IMR-90 (cell line): ENCODE results near the gene CLDN14. TPM values are rescaled to one million over a fixed set of nuclear protein-coding genes. Genes with fewer than 3 reads are reported as not detected.
A peak's percentile ranks its signal among the peaks of the same experiment; 100 is the strongest.

Experiments
- ATAC-seq: fragments of 200-7000 bp; cut with Tn5 transposase; 2 replicates; pipeline ENCODE4 v1.9.1; 2020; ENCODE audit warnings: low read depth, mild to moderate bottlenecking, moderate library complexity
- BruUV-seq: library from RNA; stranded (reverse); fragments of 400-500 nt; replicated peaks from 2 replicates; lab custom pipeline; 2021; lab: Mats Ljungman, UMichigan
- CTCF ChIA-PET: fragments of 300-600 bp; formaldehyde crosslinking; extraction: SDS; loops from one replicate; lab custom pipeline; 2021; ENCODE audit warnings: antibody characterized with exemption; lab: Yijun Ruan, JAX
- POLR2A ChIA-PET: fragments of 300-600 bp; sonication (Branson Sonifier 250); formaldehyde crosslinking; loops from one replicate; lab custom pipeline; 2022; ENCODE audit warnings: antibody characterized with exemption; ENCODE audit not compliant: unreplicated experiment; lab: Charles Lee
- DNase-seq: peaks from one replicate; pipeline ENCODE4 v3.0.0; 2013
- H2AFZ ChIP-seq: replicated peaks from 2 replicates; pipeline ENCODE3; 2013; ENCODE audit warnings: low read length, mild to moderate bottlenecking; ENCODE audit not compliant: poor library complexity
- H2AK5ac ChIP-seq: 2 replicates; pipeline ENCODE4 v1.6.1; 2013; ENCODE audit warnings: low read depth, low read length, inconsistent platforms
- H2AK9ac ChIP-seq: replicated peaks from 2 replicates; pipeline ENCODE3; 2013; ENCODE audit warnings: mild to moderate bottlenecking, low read depth, low read length, moderate library complexity; ENCODE audit not compliant: poor library complexity
- H2BK120ac ChIP-seq: 2 replicates; pipeline ENCODE4 v1.6.1; 2013; ENCODE audit warnings: low read depth, low read length, inconsistent platforms
- H2BK15ac ChIP-seq: 3 replicates; pipeline ENCODE4 v1.6.1; 2013; ENCODE audit warnings: low read depth, low read length, inconsistent platforms
- H2BK20ac ChIP-seq: 2 replicates; pipeline ENCODE4 v1.6.1; 2013; ENCODE audit warnings: low read depth, mild to moderate bottlenecking, inconsistent platforms, low read length, moderate library complexity
- H2BK5ac ChIP-seq: 2 replicates; pipeline ENCODE4 v1.6.1; 2013; ENCODE audit warnings: mild to moderate bottlenecking, low read depth, low read length, inconsistent platforms; ENCODE audit not compliant: poor library complexity, severe bottlenecking
- H3K14ac ChIP-seq: replicated peaks from 2 replicates; pipeline ENCODE4 v1.6.1; 2013; ENCODE audit warnings: low read depth, low read length, inconsistent platforms
- H3K18ac ChIP-seq: 2 replicates; pipeline ENCODE4 v1.6.1; 2013; ENCODE audit warnings: low read depth, low read length, control low read depth
- H3K23ac ChIP-seq: 2 replicates; pipeline ENCODE4 v1.6.1; 2013; ENCODE audit warnings: low read depth, low read length, inconsistent platforms
- H3K27ac ChIP-seq: 2 replicates; pipeline ENCODE4 v1.5.1; 2013; ENCODE audit warnings: mild to moderate bottlenecking, control low read depth, low read length; ENCODE audit not compliant: insufficient read depth
- H3K27me3 ChIP-seq: 2 replicates; pipeline ENCODE4 v1.6.1; 2013; ENCODE audit warnings: low read length; ENCODE audit not compliant: control insufficient read depth, insufficient read depth
- H3K36me3 ChIP-seq: 2 replicates; pipeline ENCODE4 v1.6.1; 2013; ENCODE audit warnings: low read length, mixed read lengths; ENCODE audit not compliant: control insufficient read depth, insufficient read depth
- H3K4ac ChIP-seq: 2 replicates; pipeline ENCODE4 v1.6.1; 2013; ENCODE audit warnings: low read depth, low read length, inconsistent platforms
- H3K4me1 ChIP-seq: 2 replicates; pipeline ENCODE4 v1.6.1; 2013; ENCODE audit warnings: low read length, mixed read lengths; ENCODE audit not compliant: control insufficient read depth, insufficient read depth
- H3K4me2 ChIP-seq: 2 replicates; pipeline ENCODE4 v1.6.1; 2013; ENCODE audit warnings: low read depth, mild to moderate bottlenecking, control low read depth, low read length, moderate library complexity
- H3K4me3 ChIP-seq: 2 replicates; pipeline ENCODE4 v1.5.1; 2013; ENCODE audit warnings: low read depth, mild to moderate bottlenecking, control low read depth, low read length, moderate library complexity; ENCODE audit not compliant: insufficient read depth
- H3K56ac ChIP-seq: 2 replicates; pipeline ENCODE4 v1.6.1; 2013; ENCODE audit warnings: low read length, inconsistent platforms; ENCODE audit not compliant: insufficient read depth; ENCODE audit errors: extremely low read depth
- H3K79me1 ChIP-seq, 2 experiments: 2 replicates each; pipeline ENCODE4 v1.6.1; 2013; ENCODE audit warnings: low read length in 2 of 2, inconsistent platforms in 1 of 2, low read depth in 1 of 2
- H3K9ac ChIP-seq: 2 replicates; pipeline ENCODE4 v1.6.1; 2013; ENCODE audit warnings: low read depth, low read length, control low read depth
- H3K9me1 ChIP-seq: 2 replicates; pipeline ENCODE4 v1.6.1; 2013; ENCODE audit warnings: low read length, inconsistent platforms; ENCODE audit not compliant: insufficient read depth
- H3K9me3 ChIP-seq: 2 replicates; pipeline ENCODE4 v1.6.1; 2013; ENCODE audit warnings: low read length; ENCODE audit not compliant: control insufficient read depth, insufficient read depth
- H4K20me1 ChIP-seq: 2 replicates; pipeline ENCODE4 v1.6.1; 2013; ENCODE audit warnings: low read length, inconsistent platforms; ENCODE audit not compliant: insufficient read depth
- H4K5ac ChIP-seq: 2 replicates; pipeline ENCODE4 v1.6.1; 2013; ENCODE audit warnings: mild to moderate bottlenecking, low read depth, low read length, control low read depth
- H4K8ac ChIP-seq, 2 experiments: 2 replicates each; pipeline ENCODE4 v1.6.1; 2013; ENCODE audit warnings: low read depth in 2 of 2, low read length in 2 of 2, control low read depth in 1 of 2, inconsistent platforms in 1 of 2
- H4K91ac ChIP-seq: 2 replicates; pipeline ENCODE4 v1.6.1; 2013; ENCODE audit warnings: low read depth, low read length, inconsistent platforms; ENCODE audit not compliant: insufficient read depth
- CTCF ChIP-seq: conservative IDR thresholded peaks from 2 replicates; pipeline ENCODE4 v1.5.1; 2012; ENCODE audit warnings: mild to moderate bottlenecking, low read depth, low read length, improper control_type of control experiment
- MAFK ChIP-seq: IDR thresholded peaks from 2 replicates; pipeline ENCODE4 v1.6.1; 2012; ENCODE audit warnings: low read depth, low read length, improper control_type of control experiment
- RAD21 ChIP-seq: IDR thresholded peaks from 2 replicates; pipeline ENCODE4 v1.6.1; 2012; ENCODE audit warnings: low read length, improper control_type of control experiment
- whole genome bisulfite sequencing, 2 experiments: methylation state at CpG; one replicate each; pipeline versions ENCODE4 v1.1.5 to v1.1.7; 2013; ENCODE audit warnings: missing lambda C conversion rate in 2 of 2; ENCODE audit not compliant: insufficient read length in 1 of 2; ENCODE audit errors: extremely low coverage in 2 of 2; 5-methylcytosine and 5-hydroxymethylcytosine counted together
- dilution Hi-C: fragments of 300-500 bp; cut with HindIII; formaldehyde crosslinking; loops from one replicate; pipeline ENCODE4 v1.14.3; 2018; ENCODE audit warnings: low sequenced_read_pairs; ENCODE audit not compliant: unreplicated experiment
- in situ Hi-C: fragments of 300-500 bp; cut with MboI; formaldehyde crosslinking; loops from 3 replicates; pipeline ENCODE4 v1.14.3; 2019; ENCODE audit warnings: low sequenced_read_pairs, inconsistent platforms, mixed read lengths
- intact Hi-C: fragments of 100-400 bp; cut with micrococcal nuclease; formaldehyde crosslinking; loops from 2 replicates; pipeline ENCODE4 v1.10.0; 2022
- polyA plus RNA-seq, 3 experiments: library from polyadenylated mRNA; depleted of rRNA; stranded (reverse); fragments of >200 nt; gene quantifications; 2 replicates each; pipeline ENCODE4 v1.2.3, GENCODE V29; 2012; ENCODE audit warnings: low replicate concordance in 1 of 3
- total RNA-seq: library from RNA; depleted of rRNA; stranded (reverse); fragments of >200 nt; gene quantifications from 2 replicates; pipeline ENCODE4 v1.2.3, GENCODE V29; 2012

Gene CLDN14
- total and polyA plus RNA-seq, 2 of the 4 experiments (the other 2 are of a cell fraction) = not detected

- peak overlapping the region; percentile 12 for H2AFZ ChIP-seq
- H4K5ac ChIP-seq = no peak overlapping the region; the same call in 1 of the 2 replicates
- H4K91ac ChIP-seq = no peak overlapping the region; the same call in 1 of the 2 replicates
- no peaks in the 10 kb centered on the region for H3K79me1 ChIP-seq
- TF ChIP-seq CTCF (0 out of 2 replicates have a peak, but pooled peaks have one; percentile 19), MAFK (no peak), RAD21 (0 out of 2 replicates have a peak, but pooled peaks have one; percentile 15)
- ATAC-seq (no peak), DNase-seq (no peak)
- H3K27ac ChIP-seq = no peak overlapping the region; the same call in 1 of the 2 replicates
- dilution Hi-C loops (no loop called here), intact Hi-C loops (no loop called here), in situ Hi-C loops (no loop called here)
- H3K4me3 ChIP-seq = no peak overlapping the region
- WGBS, 2 experiments = 48% methylated on average over 6 of the region's 7 CpGs; no CpG with 5 or more reads in 1 of the 2 experiments
- H2AK5ac ChIP-seq = no peak overlapping the region; the same call in 1 of the 2 replicates
- ChIA-PET POLR2A (no interaction called here), CTCF (interaction anchor here (0.6 to 1.5 kb wide), 2 partner anchors 57 to 528 kb away, joined by 4 to 6 read pairs; partner anchors contain the start of gene RIPPLY3)
- 0 out of 3 replicates have a peak overlapping the region, but pooled peaks have one; percentile 35 for H2BK15ac ChIP-seq
- no peak overlapping the region for H3K14ac ChIP-seq
- H3K23ac ChIP-seq = 0 out of 2 replicates have a peak overlapping the region, but pooled peaks have one; percentile 25
- peak overlapping the region; percentile 73 for H2BK120ac ChIP-seq
- H3K27me3 ChIP-seq = no peaks in the 10 kb centered on the region
- H3K56ac ChIP-seq = no peak overlapping the region
- H3K9me1 ChIP-seq = peaks cover 9% of the 10 kb centered on the region; the same call in 1 of the 2 replicates
- H3K4me2 ChIP-seq = no peak overlapping the region
- no peak overlapping the region for H3K9ac ChIP-seq
- H4K8ac ChIP-seq = peak overlapping the region in 1 of 2 experiments; percentile 23; a peak in 1 of 4 replicates
- peak overlapping the region; percentile 73 for H2BK20ac ChIP-seq
- peaks cover 18% of the 10 kb centered on the region for H3K4me1 ChIP-seq
- H2AK9ac ChIP-seq = no peak overlapping the region
- H4K20me1 ChIP-seq = no peaks in the 10 kb centered on the region
- peak overlapping the region; percentile 4 for H2BK5ac ChIP-seq
- no peak overlapping the region for H3K18ac ChIP-seq
- H3K36me3 ChIP-seq = no peaks in the 10 kb centered on the region
- H3K9me3 ChIP-seq = no peaks in the 10 kb centered on the region
- H3K4ac ChIP-seq = peak overlapping the region; percentile 44
- BruUV-seq = no TSS peak
Observed at GRCh38 chr21:36478941-36479340, 981 bp downstream of the CLDN14 start.
